IPS-15b (cell line): ENCODE measurements around the gene DENND1A.
"Not testable (repeated sequence)": the region's sequence is repeated elsewhere in the genome, so short reads cannot be mapped to it uniquely, and the experiment has no call there.

Experiments used
- H3K27me3 ChIP-seq: one replicate; pipeline ENCODE4 v1.6.1; 2013; ENCODE audit warnings: low read length; ENCODE audit not compliant: control insufficient read depth, insufficient read depth
- H3K36me3 ChIP-seq: one replicate; pipeline ENCODE4 v1.6.1; 2013; ENCODE audit warnings: low read length; ENCODE audit not compliant: control insufficient read depth, insufficient read depth
- H3K4me1 ChIP-seq: one replicate; pipeline ENCODE4 v1.6.1; 2013; ENCODE audit warnings: mild to moderate bottlenecking, low read length; ENCODE audit not compliant: control insufficient read depth, insufficient read depth
- H3K4me3 ChIP-seq: one replicate; pipeline ENCODE4 v1.5.1; 2013; ENCODE audit warnings: low read depth, low read length
- H3K9ac ChIP-seq: one replicate; pipeline ENCODE4 v1.6.1; 2013; ENCODE audit warnings: low read depth, mild to moderate bottlenecking, low read length
- H3K9me3 ChIP-seq: one replicate; pipeline ENCODE4 v1.6.1; 2013; ENCODE audit warnings: mild to moderate bottlenecking, low read length; ENCODE audit not compliant: control insufficient read depth, insufficient read depth

DENND1A gene, protein sequence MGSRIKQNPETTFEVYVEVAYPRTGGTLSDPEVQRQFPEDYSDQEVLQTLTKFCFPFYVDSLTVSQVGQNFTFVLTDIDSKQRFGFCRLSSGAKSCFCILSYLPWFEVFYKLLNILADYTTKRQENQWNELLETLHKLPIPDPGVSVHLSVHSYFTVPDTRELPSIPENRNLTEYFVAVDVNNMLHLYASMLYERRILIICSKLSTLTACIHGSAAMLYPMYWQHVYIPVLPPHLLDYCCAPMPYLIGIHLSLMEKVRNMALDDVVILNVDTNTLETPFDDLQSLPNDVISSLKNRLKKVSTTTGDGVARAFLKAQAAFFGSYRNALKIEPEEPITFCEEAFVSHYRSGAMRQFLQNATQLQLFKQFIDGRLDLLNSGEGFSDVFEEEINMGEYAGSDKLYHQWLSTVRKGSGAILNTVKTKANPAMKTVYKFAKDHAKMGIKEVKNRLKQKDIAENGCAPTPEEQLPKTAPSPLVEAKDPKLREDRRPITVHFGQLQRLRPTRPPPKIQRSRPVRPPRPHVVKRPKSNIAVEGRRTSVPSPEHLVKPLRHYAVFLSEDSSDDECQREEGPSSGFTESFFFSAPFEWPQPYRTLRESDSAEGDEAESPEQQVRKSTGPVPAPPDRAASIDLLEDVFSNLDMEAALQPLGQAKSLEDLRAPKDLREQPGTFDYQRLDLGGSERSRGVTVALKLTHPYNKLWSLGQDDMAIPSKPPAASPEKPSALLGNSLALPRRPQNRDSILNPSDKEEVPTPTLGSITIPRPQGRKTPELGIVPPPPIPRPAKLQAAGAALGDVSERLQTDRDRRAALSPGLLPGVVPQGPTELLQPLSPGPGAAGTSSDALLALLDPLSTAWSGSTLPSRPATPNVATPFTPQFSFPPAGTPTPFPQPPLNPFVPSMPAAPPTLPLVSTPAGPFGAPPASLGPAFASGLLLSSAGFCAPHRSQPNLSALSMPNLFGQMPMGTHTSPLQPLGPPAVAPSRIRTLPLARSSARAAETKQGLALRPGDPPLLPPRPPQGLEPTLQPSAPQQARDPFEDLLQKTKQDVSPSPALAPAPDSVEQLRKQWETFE

DNA sequence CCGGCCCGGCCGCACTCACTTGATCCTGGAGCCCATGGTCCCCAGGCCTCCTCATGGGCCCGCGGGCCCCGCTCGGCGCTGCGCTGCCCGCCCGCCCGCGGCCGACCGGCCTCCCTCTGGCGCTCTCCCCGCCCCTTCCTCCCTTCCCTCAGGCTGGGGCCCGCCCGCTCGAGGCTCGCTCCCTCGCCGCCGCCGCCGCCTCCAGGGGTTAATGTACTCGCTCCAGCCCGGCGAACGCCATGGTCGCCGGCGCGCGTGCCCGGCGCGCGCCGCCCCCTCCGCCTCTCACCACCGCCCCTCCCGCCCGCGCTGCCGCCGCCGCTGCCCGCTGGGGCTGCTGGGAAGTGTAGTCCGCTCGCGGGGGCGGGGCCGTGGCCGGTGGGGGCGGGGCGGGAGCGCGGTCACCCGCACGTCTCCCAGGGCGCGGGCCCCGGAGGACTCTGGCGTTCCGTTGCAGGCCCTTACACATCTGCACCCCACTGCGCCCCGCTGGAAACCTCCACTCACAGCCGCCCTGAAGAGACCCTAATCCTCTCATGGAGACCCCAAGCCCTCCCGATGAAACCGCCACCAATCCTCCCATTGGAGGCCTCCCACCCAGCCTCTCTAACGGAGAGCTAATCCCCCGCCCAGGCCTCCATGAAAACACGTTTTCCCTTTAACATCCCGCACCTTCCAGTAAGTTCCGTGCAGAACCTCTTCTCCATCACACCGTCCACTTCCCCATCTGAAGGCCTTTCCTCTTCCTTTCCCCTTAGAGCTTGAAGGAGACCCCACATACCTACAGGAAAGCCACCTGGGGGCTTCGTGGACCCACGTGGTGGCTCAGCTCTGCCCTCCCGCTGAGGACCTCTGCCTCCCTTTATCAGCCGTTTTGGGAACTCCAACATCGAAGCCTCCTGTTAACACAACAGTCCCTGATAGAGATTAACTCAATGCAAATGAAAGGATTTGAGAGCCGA is at the start of gene DENND1A:
Gene DENND1A, minus strand, starts transcription at position 257 of the 962 bp plus-strand sequence. Its CDS starts 221 bp downstream, at position 36.
- H3K9me3 ChIP-seq = no peaks in the 10 kb centered on the region
- H3K36me3 ChIP-seq = no peaks in the 10 kb centered on the region
- peak within 1 kb of the TSS; percentile 81 for H3K4me3 ChIP-seq
- peak within 1 kb of the TSS; percentile 42 for H3K9ac ChIP-seq
- peaks cover 7% of the 10 kb centered on the region for H3K27me3 ChIP-seq
- peaks cover 31% of the 10 kb centered on the region for H3K4me1 ChIP-seq

DNA sequence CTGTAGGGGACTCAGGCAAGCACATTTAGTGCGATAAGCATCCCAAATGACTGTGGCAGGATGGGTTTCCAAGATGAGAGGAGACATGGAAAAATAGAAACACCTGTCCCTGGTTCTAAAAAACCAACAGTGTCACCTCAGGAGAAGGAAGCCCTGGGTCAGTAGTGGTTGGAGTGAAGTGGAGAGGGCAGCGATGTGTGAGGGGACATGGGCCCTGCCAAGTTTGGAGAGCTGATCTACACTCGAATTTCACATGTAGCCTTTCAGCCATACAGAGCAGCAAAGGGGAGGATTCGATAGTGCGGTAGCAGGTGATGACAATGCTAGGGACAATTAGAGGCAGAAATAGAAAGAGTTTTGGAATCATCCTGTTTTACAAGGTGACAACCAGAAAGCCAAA is 49.1 kb upstream of the DENND1A start:
- Histone ChIP-seq H3K4me1 (peaks cover 3% of the 10 kb centered on the region), H3K27me3 (peaks cover 33% of the 10 kb centered on the region), H3K9me3 (no peaks in the 10 kb centered on the region), H3K36me3 (no peaks in the 10 kb centered on the region), H3K4me3 (no peak overlapping the region), H3K9ac (no peak overlapping the region)

DNA sequence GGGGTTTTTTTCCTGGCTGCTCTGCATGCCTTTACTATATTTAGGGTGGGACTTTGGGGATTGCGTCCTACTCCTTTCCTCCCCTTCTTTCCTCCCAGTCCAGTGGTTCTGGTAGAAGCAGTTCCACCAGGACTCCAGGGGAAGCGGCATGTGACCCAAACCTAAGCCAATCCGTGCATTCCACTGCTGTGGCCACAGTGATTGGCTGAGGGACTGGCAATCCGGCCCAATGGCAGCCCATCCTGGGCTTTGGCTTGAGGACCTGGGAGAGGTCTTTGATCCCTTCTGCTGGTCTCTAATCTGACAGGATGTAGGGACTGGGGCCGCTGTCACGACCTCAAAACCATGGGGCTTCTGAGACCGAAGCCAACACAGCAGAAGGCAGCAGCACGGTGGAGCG is 46.7 kb upstream of the DENND1A start:
- not testable (repeated sequence) for H3K4me3 ChIP-seq, H3K9ac ChIP-seq, H3K36me3 ChIP-seq, H3K9me3 ChIP-seq, H3K4me1 ChIP-seq
- H3K27me3 ChIP-seq = peaks cover 27% of the 10 kb centered on the region

DNA sequence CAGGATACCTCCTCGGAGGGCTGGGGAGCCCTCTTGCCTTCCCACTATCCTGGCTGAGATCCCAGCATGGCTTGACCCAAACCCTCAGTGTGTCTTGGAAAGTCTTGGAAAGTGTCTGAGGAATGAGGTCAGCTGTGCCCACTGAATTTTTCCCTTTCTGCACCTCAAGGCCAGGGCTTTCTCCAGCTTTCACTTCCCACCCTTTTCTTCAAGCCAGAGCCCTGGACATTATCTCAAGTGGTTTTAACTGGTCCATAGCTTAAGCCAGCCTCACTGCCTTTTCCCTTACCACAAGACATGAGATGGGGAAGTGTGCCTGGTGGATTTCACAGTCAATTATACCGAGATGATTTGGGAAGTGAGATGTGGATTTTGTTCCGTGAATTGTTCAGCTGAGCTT is 45.9 kb upstream of the DENND1A start:
- H3K27me3 ChIP-seq = peaks cover 26% of the 10 kb centered on the region
- no peaks in the 10 kb centered on the region for H3K9me3 ChIP-seq
- H3K9ac ChIP-seq = no peak overlapping the region
- no peak overlapping the region for H3K4me3 ChIP-seq
- H3K36me3 ChIP-seq = no peaks in the 10 kb centered on the region
- peaks cover 3% of the 10 kb centered on the region for H3K4me1 ChIP-seq

DNA sequence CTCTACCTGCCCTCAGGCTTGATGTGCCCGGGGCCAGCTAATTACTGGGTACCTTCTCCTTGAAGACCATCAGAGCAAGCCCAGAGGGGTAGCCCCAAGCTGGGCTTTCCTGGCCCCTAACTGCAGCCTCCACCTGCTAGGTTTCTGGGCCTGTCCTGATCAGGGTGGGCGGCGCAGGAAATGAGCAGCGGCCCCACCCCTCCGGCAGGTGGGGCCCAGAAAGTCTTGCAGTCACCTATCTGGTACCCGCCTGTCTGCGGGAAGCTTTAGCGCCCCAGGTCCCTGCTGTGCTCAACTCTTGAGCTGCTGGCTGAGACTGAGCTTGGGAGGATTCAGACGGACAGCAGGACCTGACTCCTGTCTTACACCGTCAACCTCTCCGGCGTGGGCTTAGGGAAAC is 44.5 kb upstream of the DENND1A start:
- Histone ChIP-seq H3K4me1 (peaks cover 3% of the 10 kb centered on the region), H3K27me3 (peaks cover 16% of the 10 kb centered on the region), H3K9ac (no peak overlapping the region), H3K36me3 (no peaks in the 10 kb centered on the region), H3K4me3 (no peak overlapping the region), H3K9me3 (no peaks in the 10 kb centered on the region)

DNA sequence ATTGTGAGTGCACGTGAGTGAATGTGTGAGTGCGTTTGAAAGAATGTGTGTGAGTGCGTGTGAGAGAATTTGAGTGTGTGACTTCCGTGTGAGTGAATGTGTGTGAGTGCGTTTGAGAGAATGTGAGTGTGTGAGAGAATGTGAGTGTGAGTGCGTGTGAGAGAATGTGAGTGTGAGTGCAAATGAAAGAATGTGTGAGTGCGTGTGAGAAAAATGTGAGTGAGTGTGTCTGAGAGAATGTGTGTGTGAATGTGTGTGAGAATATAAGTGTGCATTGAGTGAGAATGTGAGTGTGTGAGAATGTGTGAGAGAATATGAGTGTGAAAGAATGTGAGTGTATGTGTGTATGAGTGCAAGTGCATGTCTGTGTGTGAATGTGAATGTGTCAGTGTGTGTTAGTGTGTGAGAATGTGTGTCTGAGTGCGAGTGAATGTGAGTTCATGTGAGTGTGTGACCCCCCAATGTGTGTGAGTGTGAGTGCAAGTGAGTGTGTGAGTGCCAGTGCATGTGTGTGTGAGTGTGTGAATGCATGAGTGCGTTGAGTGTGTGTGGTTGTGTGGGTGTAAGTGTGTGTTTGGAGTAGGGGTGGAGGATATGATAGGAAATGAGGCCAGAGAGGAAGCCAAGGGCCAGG is 43.8 kb upstream of the DENND1A start:
- peaks cover 3% of the 10 kb centered on the region for H3K4me1 ChIP-seq
- no peak overlapping the region for H3K9ac ChIP-seq
- H3K27me3 ChIP-seq = peaks cover 11% of the 10 kb centered on the region
- H3K36me3 ChIP-seq = no peaks in the 10 kb centered on the region
- H3K4me3 ChIP-seq = no peak overlapping the region
- no peaks in the 10 kb centered on the region for H3K9me3 ChIP-seq

DNA sequence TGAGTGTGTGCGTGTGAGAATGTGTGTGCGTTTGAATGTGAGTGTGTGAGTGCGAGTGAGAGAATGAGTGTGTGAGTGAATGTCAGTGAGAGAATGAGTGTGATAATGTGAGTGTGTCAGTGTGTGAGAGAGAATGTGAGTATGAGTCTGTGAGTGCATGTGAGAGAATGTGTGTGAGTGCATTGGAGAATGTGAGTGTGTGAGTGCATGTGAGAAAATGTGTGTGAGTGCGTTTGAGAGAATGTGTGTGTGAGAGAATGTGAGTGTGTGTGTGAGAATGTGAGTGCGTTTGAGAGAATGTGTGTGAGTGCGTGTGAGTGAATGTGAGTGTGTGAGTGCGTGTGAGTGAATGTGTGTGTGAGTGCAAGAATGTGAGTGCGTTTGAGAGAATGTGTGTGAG is 42.7 kb upstream of the DENND1A start:
- Histone ChIP-seq H3K4me3 (no peak overlapping the region), H3K27me3 (peaks cover 11% of the 10 kb centered on the region), H3K9ac (no peak overlapping the region), H3K4me1 (peaks cover 3% of the 10 kb centered on the region), H3K9me3 (no peaks in the 10 kb centered on the region), H3K36me3 (no peaks in the 10 kb centered on the region)

DNA sequence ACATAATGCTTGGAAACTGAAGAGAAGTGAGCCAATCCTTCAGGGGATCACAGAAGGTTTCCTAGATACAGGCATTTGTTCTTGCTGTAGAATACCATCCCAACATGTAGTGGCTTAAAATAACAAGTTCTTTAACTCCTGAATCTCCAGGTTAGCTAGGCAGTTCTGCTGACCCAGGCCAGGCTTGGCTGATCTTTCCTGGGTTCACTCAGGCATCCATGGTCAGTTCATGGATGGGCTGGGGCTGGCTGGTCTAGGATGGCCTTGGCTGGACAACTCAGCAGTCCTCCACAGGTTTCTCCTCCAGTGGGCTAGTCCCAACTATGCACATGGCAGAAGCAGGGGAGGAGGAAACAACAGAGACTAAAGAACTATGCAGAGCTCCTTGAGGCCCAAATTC is 37.4 kb upstream of the DENND1A start:
- no peaks in the 10 kb centered on the region for H3K4me1 ChIP-seq
- no peaks in the 10 kb centered on the region for H3K27me3 ChIP-seq
- H3K4me3 ChIP-seq = no peak overlapping the region
- H3K9ac ChIP-seq = no peak overlapping the region
- H3K9me3 ChIP-seq = no peaks in the 10 kb centered on the region
- H3K36me3 ChIP-seq = no peaks in the 10 kb centered on the region

DNA sequence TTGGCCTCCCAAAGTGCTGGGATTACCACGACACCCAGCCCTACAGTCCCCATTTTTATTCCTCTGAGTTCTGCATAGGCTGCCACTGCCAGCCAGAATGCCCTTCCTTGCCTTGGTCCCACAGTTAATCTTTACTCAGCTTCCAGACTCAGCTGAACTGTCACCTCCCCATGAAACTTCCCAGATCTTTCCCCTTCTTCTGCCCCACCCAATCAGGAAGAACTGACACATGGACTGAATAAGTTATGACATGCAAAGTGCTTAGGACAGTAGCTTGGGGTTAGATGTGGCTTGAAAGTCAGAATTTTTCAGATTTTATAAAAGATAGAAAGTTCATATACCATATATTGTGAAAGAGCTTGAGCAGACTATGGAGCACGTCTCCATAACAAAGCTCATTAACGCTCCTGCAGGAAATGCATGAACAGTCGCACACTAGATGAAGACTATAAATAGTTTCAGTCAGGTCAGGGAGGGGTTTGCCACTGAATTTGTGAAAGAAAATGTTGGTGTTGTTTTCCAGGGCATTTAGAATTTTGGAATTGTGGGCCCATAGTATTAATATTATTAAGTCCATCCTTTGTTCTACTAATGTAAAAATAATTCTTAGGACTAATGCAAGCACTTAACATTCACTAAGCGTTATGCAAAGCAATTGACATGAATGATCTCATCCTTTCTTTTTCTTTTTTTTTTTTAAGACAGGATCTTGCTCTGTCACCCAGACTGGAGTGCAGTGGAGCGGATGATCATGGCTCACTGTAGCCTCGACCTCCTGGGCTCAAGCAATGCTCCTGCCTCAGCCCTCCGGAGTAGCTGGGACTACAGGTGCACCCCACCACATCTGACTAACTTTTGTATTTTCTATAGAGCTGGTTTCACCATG is 36.1 kb upstream of the DENND1A start:
- H3K9me3 ChIP-seq = no peaks in the 10 kb centered on the region
- H3K36me3 ChIP-seq = no peaks in the 10 kb centered on the region
- H3K27me3 ChIP-seq = no peaks in the 10 kb centered on the region
- no peak overlapping the region for H3K4me3 ChIP-seq
- H3K9ac ChIP-seq = no peak overlapping the region
- no peaks in the 10 kb centered on the region for H3K4me1 ChIP-seq

DNA sequence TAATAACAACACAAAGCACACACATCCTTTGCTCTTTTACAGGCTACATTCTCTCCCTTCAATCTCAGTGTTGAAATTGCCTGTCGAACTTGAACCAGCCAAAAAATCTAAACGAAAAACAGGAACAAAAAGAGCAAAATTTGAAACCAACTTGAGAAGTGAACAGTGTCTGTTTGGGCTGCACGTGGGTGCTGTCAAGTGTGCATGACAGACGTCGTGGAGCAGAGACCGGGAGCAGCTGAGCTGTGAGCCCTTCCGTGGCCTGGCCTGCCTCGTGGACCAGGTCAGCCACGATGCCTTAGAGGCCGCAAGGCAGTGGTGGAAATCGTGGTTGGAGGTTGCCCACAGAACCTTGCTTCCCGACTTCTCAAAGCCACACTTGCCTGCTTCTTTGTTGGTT is 34.8 kb upstream of the DENND1A start:
- Histone ChIP-seq H3K4me3 (no peak overlapping the region), H3K9me3 (no peaks in the 10 kb centered on the region), H3K27me3 (no peaks in the 10 kb centered on the region), H3K9ac (no peak overlapping the region), H3K4me1 (no peaks in the 10 kb centered on the region), H3K36me3 (no peaks in the 10 kb centered on the region)
